Aorta (tissue), 5 donors: Measurements from ENCODE around the gene SLC6A17. TPM values are rescaled to one million over a fixed set of nuclear protein-coding genes. Genes with fewer than 3 reads are reported as not detected.

ENCODE experiments used
- ATAC-seq: fragments of 200-7000 bp; cut with Tn5 transposase; one replicate; pipeline ENCODE4 v1.9.1; 2022; ENCODE audit warnings: moderate library complexity; ENCODE audit not compliant: low FRiP score
- DNase-seq, 2 donors: peaks; one replicate each; pipeline ENCODE4 v3.0.0-alpha.2; 2020
- H3K27ac ChIP-seq, 2 donors: one replicate each; pipeline ENCODE4 v1.5.1; 2013; ENCODE audit warnings: low read length in 2 of 2, mild to moderate bottlenecking in 2 of 2, moderate library complexity in 2 of 2, control low read depth in 1 of 2, inconsistent platforms in 1 of 2, low read depth in 1 of 2
- H3K27me3 ChIP-seq, 2 donors: one replicate each; pipeline ENCODE4 v1.6.1; 2013; ENCODE audit warnings: control low read depth in 1 of 2, low read length in 1 of 2, mild to moderate bottlenecking in 1 of 2, moderate library complexity in 1 of 2; ENCODE audit not compliant: insufficient read depth in 2 of 2, control insufficient read depth in 1 of 2
- H3K36me3 ChIP-seq, 2 donors: one replicate each; pipeline ENCODE4 v1.6.1; 2013; ENCODE audit warnings: control low read depth in 1 of 2, low read length in 1 of 2, mild to moderate bottlenecking in 1 of 2; ENCODE audit not compliant: insufficient read depth in 2 of 2, control insufficient read depth in 1 of 2
- H3K4me1 ChIP-seq, 2 donors: one replicate each; pipeline ENCODE4 v1.6.1; 2013; ENCODE audit warnings: low read length in 2 of 2, control low read depth in 1 of 2, mild to moderate bottlenecking in 1 of 2, moderate library complexity in 1 of 2; ENCODE audit not compliant: insufficient read depth in 2 of 2, control insufficient read depth in 1 of 2
- H3K4me3 ChIP-seq, 2 donors: one replicate each; pipeline ENCODE4 v1.5.1; 2013; ENCODE audit warnings: low read length in 2 of 2, control low read depth in 1 of 2, mild to moderate bottlenecking in 1 of 2
- H3K9me3 ChIP-seq: one replicate; pipeline ENCODE4 v1.6.1; 2013; ENCODE audit warnings: mild to moderate bottlenecking, low read length; ENCODE audit not compliant: control insufficient read depth
- WGBS, 2 donors: extraction: QIAGEN DNeasy Blood & Tissue Kit; methylation state at CpG; one replicate each; pipeline ENCODE4 v1.1.7; 2013; 5-methylcytosine and 5-hydroxymethylcytosine counted together
- intact Hi-C, 2 donors: fragments of 100-400 bp; cut with DNase I; formaldehyde crosslinking; loops; one replicate each; pipeline versions ENCODE4 v1.14.2 to v1.15.0; 2022
- polyA plus RNA-seq, 2 donors: library from polyadenylated mRNA; stranded (reverse); fragments of 200-250 nt; gene quantifications; one replicate each; pipeline ENCODE4 v1.2.3, GENCODE V29; 2013
- total RNA-seq, 2 donors: library from RNA; stranded (reverse); fragmentation: NEBNext Ultra II Directional; extraction: Animal tissue kit (Norgen Biotek cat#: 25700); gene quantifications; one replicate each; pipeline ENCODE4 v1.2.1, GENCODE V29; 2021
- donor health status: healthy with polysubstance abuse.
- donor health status: Bipolar disorder and iron deficiency.
- donor health status: DM: no; HTN: no; CAD: no.
- donor health status: DM: no; HTN: no; CAD: no.
- donor health status: DM: yes; HTN: yes; CAD: no.

SLC6A17 gene
- total and polyA plus RNA-seq, 4 donors, result 0.18 to 0.49 (median 0.21) TPM; not detected in 1

DNA sequence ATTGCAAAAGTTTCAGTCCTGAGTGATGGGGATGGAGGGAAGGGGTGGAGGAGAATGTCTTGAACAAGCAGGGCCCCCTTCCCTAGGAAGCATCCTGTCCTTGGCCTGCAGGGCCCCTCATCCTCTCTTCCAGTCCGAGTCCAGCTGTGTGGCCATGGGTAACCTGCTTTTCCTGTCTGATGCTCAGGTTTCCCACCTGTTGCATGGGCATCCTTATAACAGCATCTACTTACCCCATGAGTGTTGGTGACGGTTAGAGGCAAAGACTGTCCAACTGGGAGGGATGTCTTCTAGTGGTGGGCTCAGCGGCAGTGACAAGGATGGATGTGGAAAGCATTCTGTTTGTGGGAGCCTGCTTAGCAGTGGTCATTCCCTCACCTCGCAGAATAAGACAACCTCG, 36.1 kb upstream of the SLC6A17 start:
- WGBS, 2 donors, result 86 to 89% methylated on average over 5 of the region's 5 CpGs
- H3K4me1 ChIP-seq, result no peaks in the 10 kb centered on the region
- H3K9me3 ChIP-seq, result no peaks in the 10 kb centered on the region
- intact Hi-C loops, result no loop called here
- DNase-seq, result no peak
- no peak for ATAC-seq
- H3K36me3 ChIP-seq, result no peaks in the 10 kb centered on the region
- no peak overlapping the region for H3K4me3 ChIP-seq
- no peaks in the 10 kb centered on the region for H3K27me3 ChIP-seq
- no peak overlapping the region for H3K27ac ChIP-seq

DNA sequence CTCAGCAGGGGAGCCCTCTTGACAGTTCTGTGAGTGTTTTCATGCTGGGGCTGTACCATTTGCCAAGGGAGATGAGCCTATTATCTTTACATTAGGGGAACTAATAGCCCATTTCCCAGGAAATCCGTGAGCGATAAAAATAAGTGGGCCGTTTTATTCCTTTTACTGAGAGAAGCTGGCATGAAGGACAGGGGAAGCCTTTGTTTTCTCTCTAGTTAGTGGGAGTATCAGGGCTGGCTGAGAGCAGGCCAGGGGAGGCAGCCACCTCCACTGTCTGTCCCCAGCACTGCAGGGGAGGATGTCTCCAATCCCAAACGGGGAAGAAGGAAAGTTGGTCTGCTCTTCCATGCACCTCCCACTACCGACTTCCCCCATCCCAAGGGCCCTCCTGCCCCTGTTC, 35.5 kb upstream of the SLC6A17 start:
- H3K4me3 ChIP-seq, result no peak overlapping the region
- no peaks in the 10 kb centered on the region for H3K9me3 ChIP-seq
- no peak overlapping the region for H3K27ac ChIP-seq
- 66 to 72% methylated on average over 5 of the region's 5 CpGs for WGBS, 2 donors
- DNase-seq, result peak in 1 of 2 donors; percentile 30
- H3K27me3 ChIP-seq, result no peaks in the 10 kb centered on the region
- no peaks in the 10 kb centered on the region for H3K4me1 ChIP-seq
- H3K36me3 ChIP-seq, result no peaks in the 10 kb centered on the region
- no peak for ATAC-seq
- intact Hi-C loops, result no loop called here

DNA sequence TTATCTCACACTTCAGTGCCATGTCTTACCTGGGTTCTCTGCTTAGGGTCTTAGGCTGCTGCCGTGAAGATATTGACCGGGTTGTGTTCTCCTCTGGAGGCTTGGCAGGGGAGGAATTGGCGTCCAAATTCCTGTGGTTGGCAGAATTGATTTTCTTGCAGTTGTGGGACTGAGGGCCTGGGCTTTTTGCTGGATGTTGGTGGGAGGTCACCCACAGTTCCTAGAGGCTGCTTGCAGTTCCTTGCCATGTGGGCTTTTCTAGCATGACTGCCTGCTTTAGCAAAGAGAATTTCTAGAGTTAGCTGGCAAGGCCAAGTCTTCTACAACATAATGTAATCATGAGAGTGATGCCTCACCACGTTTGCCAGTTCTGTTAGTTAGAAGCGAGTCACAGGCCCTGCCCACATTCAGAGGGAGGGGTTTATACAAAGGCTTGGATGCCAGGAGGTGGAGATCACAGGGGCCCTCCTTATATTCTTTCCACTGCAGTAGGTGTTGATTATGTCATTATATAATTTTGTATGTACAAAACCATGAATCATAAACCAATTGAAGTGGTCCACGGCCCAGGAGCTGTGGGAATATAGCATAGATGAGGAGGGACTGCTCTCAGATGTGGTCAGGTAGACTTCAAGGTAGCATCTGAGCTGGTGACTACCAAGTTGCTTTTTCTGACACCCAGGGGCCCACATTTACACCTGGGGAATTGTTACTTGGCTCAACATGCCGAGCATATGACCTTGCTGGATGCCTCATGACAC, 31.5 kb upstream of the SLC6A17 start:
- ATAC-seq (no peak), DNase-seq (peak in 1 of 2 donors; percentile 9)
- no peak overlapping the region for H3K27ac ChIP-seq
- no peaks in the 10 kb centered on the region for H3K27me3 ChIP-seq
- 66% methylated on average over 7 of the region's 7 CpGs for WGBS, 2 donors
- H3K36me3 ChIP-seq, result no peaks in the 10 kb centered on the region
- H3K4me3 ChIP-seq, result no peak overlapping the region
- no peaks in the 10 kb centered on the region for H3K9me3 ChIP-seq
- H3K4me1 ChIP-seq, result no peaks in the 10 kb centered on the region
- intact Hi-C loops, result no loop called here

DNA sequence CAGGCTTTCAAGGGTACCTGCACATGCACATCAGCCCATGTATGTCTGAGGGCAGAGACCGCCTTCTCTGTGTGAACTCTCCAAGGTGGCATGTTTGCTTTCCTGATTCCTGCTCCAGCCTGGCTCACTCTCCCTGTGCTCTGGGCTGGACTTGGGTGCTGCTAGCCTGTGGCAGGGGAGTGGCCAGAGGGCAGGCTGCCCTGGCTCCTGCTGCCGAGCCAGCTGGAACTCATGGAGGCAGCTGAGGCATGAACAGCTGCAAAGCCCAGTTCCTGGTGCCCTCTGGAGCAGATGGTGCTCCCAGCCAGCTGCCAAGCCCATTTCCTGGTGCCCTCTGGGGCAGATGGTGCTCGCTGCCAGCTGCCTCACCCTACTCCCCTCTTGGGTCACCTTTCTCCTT, 30.5 kb upstream of the SLC6A17 start:
- ATAC-seq (no peak), DNase-seq (peak in 1 of 2 donors; percentile 27)
- intact Hi-C loops, result no loop called here
- Histone ChIP-seq H3K4me3 (no peak overlapping the region), H3K27me3 (no peaks in the 10 kb centered on the region), H3K4me1 (no peaks in the 10 kb centered on the region), H3K9me3 (no peaks in the 10 kb centered on the region), H3K27ac (no peak overlapping the region), H3K36me3 (no peaks in the 10 kb centered on the region)
- 38 to 46% methylated on average over 3 of the region's 3 CpGs for WGBS, 2 donors

DNA sequence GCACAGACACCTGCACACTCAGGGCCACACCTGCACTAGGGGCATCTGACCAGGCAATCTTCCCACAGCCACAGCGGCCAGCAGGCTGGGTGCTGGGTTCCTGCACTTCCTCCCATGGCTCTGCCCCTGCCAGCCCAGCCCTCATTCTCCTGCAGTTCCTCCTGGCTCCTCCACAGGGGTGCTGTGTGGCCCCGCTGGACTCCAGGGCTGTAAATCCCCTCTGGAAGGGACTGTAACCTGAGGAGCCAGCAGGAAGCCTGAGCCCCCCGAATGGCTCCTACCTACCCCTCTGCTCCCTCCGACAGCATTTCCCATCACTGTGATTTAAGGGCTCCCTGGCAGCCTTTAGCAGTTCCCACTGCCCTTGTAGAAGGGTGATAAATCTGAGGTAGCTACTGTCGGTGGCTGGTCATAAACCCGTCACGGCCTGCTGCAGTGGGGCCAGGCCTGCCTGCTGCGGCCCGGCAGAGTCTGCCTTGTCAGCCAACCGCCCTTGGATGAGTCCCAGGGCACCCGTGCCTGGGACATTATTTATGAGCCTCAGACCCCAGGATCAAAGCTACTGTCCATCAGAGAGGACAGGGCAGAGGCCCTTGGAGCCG, 29.2 kb upstream of the SLC6A17 start:
- WGBS, 2 donors, result 42 to 57% methylated on average over 12 of the region's 12 CpGs
- ATAC-seq, result no peak
- DNase-seq, result peak in 1 of 2 donors; percentile 48
- no peak overlapping the region for H3K4me3 ChIP-seq
- no peaks in the 10 kb centered on the region for H3K27me3 ChIP-seq
- no peaks in the 10 kb centered on the region for H3K4me1 ChIP-seq
- H3K27ac ChIP-seq, result no peak overlapping the region
- H3K9me3 ChIP-seq, result peaks cover 1% of the 10 kb centered on the region
- H3K36me3 ChIP-seq, result no peaks in the 10 kb centered on the region
- intact Hi-C loops, result no loop called here

DNA sequence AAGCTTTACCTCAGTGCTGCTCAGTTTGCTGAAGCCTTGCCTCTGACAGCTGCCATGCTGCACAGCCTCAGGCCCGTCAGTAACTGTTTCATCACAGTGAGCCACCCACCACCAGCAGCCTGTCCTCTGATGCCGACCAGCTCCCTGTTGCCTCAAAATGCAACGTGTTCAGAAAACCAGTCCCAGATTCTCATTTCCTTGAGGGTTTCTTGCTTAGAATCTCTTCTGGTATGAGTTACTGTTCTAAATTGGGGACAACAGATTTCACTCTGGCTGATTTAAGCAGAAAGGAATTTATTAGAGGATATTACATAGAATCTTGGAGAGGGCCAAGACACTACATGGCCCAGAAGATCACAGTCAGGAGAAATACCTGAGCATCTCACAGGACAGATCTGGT, 27.1 kb upstream of the SLC6A17 start:
- peaks cover 4% of the 10 kb centered on the region for H3K9me3 ChIP-seq
- H3K4me3 ChIP-seq, result no peak overlapping the region
- H3K4me1 ChIP-seq, result no peaks in the 10 kb centered on the region
- 13 to 17% methylated on average over 3 of the region's 3 CpGs for WGBS, 2 donors
- H3K36me3 ChIP-seq, result no peaks in the 10 kb centered on the region
- H3K27ac ChIP-seq, result no peak overlapping the region
- DNase-seq (peak in 1 of 2 donors; percentile 38), ATAC-seq (no peak)
- no peaks in the 10 kb centered on the region for H3K27me3 ChIP-seq
- intact Hi-C loops, result no loop called here

DNA sequence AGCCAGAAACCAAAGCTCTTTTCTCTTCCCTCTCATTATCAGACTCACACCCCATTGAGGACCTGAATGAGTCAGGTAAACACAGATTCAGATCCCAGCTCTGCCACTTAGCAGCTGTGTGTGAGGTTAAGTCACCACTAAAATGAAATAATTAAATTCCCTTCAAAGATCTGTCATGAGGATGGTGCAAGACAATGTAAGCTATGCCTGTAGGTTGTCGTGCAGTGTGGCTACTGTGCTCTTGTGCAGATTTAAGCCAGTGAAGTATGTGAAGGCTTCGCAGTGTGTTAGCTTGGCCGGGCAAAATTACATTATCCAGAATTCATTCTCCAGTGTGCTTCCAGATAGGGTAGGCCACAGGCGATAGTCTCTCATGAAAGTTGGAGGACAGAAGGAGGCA, 24.5 kb upstream of the SLC6A17 start:
- no peak for ATAC-seq
- no peak for DNase-seq
- no peak overlapping the region for H3K27ac ChIP-seq
- H3K9me3 ChIP-seq, result peaks cover 4% of the 10 kb centered on the region
- H3K4me1 ChIP-seq, result no peaks in the 10 kb centered on the region
- H3K36me3 ChIP-seq, result no peaks in the 10 kb centered on the region
- H3K27me3 ChIP-seq, result no peaks in the 10 kb centered on the region
- intact Hi-C loops, result no loop called here
- no peak overlapping the region for H3K4me3 ChIP-seq
- 97 to 99% methylated on average over 4 of the region's 4 CpGs for WGBS, 2 donors

DNA sequence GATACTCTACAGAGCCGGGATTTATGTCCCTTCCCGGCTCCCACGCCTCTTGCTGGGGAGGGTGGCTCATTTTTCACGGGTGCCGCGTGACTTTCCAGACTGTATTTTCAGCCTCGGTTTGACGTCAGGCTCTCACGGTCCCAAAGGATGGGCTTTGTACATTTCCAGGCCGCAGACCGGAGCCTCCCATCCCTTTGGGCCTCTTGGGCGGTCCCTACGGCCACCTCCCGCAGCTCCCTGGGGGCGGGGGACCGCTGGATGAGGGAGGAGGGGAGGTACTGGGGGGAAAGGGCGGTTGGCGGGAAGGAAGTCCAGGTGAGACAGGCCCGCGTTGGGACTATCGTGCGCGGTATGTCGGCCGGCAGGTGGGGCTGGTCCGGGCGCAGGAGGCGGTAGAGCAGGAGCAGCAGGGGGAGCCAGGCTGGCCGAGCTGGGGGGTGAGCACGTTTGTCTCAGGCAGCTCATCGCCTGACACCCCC, 20.1 kb upstream of the SLC6A17 start:
- 4% methylated on average over 26 to 31 of the region's 31 CpGs for WGBS, 2 donors
- DNase-seq (no peak), ATAC-seq (peak; percentile 13)
- H3K9me3 ChIP-seq, result peaks cover 4% of the 10 kb centered on the region
- intact Hi-C loops, result no loop called here
- no peaks in the 10 kb centered on the region for H3K4me1 ChIP-seq
- H3K36me3 ChIP-seq, result no peaks in the 10 kb centered on the region
- no peak overlapping the region for H3K27ac ChIP-seq
- H3K27me3 ChIP-seq, result no peaks in the 10 kb centered on the region
- H3K4me3 ChIP-seq, result no peak overlapping the region

DNA sequence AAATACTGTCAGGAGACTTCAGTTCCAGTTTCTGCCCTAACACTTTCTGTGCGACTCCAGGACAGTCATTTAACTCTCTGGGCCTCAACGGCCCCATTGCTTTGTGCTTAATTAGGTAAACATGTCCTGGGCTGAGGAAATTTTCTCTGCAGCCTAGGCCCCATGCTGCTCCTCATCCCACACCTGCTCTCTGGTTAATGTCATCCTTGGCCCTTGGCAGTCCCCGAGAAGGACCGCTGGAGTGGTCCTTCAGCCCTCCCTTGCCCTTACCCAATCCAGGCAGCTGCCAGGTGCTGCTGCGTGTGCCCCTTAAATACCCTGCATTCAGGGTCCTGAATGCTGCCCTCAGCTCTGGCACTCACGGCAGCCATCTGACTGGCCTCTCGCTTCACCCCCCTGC, 19.3 kb upstream of the SLC6A17 start:
- Histone ChIP-seq H3K27ac (no peak overlapping the region), H3K4me3 (no peak overlapping the region), H3K36me3 (no peaks in the 10 kb centered on the region), H3K27me3 (no peaks in the 10 kb centered on the region), H3K4me1 (no peaks in the 10 kb centered on the region), H3K9me3 (peaks cover 3% of the 10 kb centered on the region)
- DNase-seq (no peak), ATAC-seq (no peak)
- intact Hi-C loops, result no loop called here
- 90 to 91% methylated on average over 7 of the region's 7 CpGs for WGBS, 2 donors
